HG03342 (cell line): Measurements from ENCODE around the gene LRP1B.
"Not testable (repeated sequence)": the region's sequence is repeated elsewhere in the genome, so short reads cannot be mapped to it uniquely, and the experiment has no call there.

Experiments used
- ATAC-seq: cut with Tn5 transposase; IDR thresholded peaks from one replicate; pipeline ENCODE4 v1.9.1; 2021; ENCODE audit warnings: mild to moderate bottlenecking, moderate library complexity; ENCODE audit not compliant: unreplicated experiment

The LRP1B gene

DNA sequence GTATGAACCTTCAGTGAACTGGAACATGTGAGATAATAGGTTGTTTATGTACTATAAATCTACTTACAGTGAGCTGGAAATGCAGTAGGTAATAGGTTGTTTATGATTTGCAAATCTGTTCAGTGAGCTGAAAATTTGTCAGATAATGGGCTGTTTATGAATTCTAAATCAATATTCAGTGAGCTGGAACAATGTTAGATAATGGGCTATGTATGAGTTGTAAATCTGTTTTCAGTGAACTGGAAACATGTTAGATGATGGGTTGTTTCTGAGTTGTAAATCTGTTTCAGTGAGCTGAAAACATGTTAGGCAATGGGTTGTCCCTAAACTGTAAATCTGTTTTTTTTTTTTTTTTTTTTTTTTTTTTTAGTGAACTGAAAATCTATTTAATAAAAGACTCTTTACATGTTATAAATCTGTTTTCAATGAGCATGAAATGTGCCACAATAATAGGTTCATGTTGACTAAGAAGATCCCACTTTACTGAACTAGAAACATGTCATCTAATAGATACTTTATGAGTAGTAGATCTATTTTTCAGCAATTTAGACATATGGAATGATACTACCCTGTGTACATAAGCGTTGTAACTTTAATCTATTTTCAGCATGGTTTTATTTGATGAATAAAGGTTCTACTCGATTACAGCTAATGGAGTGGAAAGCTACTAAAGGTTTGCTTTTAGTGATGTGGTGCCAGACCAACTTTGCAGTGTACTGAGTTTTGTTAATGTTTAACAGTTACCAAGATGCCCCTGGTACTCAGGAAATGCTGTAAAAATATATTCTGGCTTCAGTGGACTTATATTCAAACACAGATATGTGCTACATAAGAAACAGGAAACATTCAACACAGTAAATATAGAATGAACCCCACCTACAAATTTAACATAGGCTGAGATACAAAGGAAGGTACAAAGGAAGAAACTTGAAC lies 1471.8 kb downstream of the LRP1B start:
- ATAC-seq: no peak

DNA sequence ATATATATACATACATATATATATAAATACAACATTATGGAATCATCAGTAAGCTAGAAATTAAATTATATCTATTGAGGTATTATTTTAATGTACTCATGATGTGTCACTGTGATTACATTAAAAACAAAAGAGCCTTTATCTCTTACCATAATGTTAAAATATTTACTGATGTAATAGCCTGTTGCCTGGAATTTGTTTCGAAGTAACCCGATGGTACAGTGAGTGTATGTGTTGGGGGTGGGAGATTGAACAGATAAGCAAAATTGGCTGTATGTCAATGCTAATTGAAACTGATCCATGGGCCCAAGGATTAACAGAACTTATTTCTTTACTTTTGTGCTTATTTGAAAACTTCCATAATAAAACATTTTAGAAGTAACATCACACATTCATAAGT lies 1473.2 kb downstream of the LRP1B start:
- no peak for ATAC-seq

DNA sequence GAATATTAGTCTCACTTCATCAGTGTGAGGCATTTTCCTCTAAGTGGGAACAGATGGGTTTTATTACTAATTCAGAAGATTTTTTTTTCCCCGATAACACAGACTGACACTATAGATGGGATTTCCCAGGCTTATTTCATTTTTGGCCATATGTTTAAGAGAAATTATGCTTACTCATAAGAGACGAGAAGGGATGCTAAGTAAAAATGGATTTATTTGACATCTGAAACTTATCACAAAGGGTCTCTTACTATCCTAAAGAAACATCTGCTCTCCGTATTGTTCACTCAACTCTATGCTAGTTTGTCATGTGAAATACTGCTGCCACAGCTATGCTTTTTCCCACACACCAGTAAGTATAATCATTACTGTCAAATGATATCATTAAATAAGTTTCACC lies 1476.3 kb downstream of the LRP1B start:
- no peak for ATAC-seq

DNA sequence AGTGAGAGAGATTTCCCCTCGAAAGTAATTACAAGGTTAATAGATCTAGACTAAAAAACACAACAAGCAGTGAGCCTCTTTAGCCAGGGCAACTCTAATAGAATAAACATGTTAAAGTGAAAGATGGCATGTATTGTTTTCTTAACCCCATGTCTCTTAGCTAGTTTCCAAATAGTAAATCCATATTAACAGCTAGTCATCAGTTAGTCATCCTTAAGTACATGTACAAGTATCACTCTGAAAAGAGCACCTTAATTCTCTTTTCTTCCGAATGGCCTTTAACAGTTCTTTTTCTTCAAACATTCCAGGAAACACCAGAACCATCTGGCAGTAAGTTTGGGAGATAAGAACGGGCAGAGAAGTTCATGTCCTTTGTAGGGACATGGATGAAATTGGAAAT lies 1480.0 kb downstream of the LRP1B start:
- no peak for ATAC-seq

DNA sequence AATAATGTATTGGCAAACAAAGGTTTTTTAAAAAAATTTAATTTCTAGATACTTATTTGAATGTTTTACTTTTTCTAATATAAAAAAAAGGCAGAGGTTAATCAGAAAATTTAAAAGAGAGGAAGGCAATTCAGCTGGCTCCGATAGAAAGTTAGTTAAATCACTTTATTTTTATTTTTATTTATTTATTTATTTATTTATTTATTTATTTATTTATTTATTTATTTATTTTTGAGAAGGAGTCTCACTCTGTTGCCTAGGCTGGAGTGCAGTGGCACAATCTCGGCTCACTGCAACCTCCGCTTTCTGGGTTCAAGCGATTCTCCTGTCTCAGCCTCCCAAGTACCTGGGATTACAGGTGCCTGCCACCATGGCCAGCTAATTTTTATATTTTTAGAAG lies 1480.7 kb downstream of the LRP1B start:
- ATAC-seq: not testable (repeated sequence)

DNA sequence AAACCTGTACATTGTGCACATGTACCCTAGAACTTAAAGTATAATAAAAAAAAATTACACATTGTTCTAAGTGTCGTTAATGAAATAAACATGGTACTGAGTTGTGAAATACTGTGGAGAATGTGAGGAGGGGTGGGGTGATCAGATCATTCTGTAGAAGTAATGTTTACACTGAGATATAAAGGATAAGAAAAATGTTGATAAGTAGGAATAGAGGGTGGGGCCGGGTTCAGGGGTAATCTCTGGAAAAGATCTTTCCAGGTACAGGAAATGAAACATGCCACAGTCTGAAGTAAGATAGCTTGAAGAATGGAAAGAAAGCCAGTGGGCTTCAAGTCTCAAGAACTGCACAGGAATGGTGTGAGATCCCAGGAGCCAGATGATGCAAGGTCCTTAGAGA lies 1482.4 kb downstream of the LRP1B start:
- no peak for ATAC-seq

DNA sequence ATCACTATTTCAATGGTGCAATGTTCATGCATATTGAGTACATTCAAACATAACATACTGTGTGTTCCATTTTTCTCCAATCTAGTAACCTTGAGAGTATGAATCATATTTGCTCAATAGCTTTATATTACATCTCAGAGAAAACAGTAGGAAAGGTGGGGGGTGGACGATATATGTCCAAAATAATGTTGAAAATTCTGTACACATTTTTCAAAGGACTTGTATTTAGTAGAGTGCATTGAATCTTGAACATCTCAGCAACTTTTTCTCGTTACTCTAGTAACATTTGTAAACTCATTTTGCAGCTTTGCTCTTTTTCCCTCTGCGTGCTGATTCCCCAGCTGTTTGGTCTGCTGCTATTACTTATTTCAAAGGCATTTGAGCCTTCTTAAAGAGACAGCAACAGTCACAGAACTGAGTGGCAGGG lies 1487.0 kb downstream of the LRP1B start:
- ATAC-seq: no peak

DNA sequence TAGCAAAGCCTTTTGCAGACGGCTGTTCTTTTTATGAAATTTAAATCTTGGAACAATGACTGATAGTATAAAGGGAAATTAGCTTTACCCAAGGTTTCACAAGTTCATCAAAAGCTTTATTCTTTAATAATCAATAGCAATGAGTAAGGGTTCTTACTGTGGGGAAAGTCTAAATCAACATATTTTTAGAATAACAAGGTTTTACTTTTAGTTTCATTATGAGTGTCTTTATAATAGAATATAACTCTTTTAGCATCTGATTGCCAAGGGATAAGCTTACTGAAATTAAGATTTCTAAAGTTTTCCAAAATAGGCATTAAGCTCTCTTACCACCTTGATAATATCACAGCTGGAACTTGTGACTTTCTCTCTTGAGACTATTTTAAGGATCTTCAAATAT lies 1489.7 kb downstream of the LRP1B start:
- ATAC-seq: peak; percentile 41

DNA sequence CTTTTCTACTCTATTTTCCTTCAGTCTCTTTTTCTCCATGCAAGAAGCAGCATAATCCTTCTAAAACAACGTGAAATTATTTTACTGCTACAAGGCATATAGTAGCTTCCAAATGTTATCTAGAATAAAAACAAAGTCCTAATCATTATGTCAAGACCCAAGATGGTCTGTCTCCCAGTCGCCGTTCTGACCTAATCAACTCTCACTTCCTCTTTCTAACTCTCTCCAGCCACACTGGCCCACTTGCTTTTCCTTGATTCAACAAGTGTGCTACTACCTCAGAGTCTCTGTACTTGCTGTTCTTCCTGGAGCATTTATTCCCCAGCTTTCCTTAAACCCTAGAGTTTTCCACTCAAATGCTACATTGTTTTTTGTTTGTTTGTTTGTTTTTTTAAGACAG lies 1491.2 kb downstream of the LRP1B start:
- ATAC-seq: peak; percentile 88

DNA sequence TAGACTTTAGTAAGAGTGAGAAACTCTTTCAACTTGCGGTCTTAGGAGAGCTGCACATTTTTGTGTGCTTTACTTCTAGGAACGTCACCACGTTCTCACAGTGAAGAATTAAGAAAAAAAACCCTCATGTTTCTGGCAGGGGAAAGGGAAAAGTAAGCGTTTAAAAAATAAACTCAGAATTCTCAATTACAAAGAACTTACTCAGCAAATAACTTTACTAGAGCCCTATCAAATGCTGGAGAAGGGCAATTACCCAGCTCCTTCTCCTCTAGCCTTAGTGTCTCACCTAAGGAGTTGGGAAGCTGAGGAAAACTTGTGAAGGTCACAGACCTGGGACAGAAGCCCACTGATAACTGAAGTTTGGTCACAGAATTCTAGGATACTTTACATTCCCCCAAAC lies 1500.3 kb downstream of the LRP1B start:
- ATAC-seq: no peak

DNA sequence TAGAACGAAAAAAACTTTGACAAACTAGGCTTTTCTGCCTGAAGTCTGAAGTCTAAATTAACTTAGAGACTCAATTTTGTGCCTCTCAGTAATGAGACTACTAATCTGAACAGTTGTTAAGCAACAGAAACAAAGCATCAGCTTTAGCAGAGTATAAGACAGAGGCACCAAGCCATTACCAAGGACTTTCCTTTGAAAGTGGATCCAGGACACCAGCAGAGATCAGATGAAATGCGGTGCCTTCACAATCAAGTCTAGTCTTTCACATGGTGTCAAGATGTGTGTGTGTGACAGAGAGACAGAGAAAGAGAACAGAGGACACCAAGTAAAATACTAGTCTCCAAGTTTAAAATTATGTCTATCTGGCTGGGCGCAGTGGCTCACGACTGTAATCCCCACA lies 1502.9 kb downstream of the LRP1B start:
- ATAC-seq: no peak

DNA sequence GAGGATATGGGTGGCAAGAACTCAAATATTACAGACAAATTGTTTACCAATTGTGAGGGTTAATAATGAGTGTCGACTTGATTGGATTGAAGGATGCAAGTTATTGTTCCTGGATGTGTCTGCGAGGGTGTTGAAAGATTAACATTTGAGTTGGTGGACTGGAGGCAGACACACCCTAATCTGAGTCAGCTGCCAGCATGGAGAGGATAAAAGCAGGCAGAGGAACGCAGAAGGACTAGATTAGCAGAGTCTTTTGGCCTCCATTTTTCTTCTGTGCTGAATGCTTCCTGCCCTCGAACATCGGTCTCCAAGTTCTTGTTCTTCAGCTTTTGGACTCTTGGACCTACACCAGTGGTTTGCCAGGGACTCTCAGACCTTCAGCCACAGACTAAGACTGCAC lies 1503.7 kb downstream of the LRP1B start:
- no peak for ATAC-seq

DNA sequence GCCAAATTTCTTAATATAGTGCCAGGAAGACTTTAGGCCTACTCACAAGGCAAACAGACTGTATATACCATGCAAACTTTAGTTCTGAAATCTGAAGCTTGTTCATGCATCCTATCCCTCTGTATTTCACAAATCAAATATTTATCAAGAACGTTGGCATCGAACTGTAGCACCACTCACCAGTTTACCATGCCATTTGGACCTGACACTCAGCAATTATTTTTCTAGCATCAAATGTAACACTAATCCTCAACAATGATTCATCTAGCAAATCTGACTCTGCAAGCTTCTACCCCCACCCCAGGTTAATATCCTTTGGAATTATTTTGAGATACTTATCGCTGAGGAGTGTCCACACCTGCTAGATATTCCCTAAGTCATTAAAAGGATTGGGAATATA lies 1506.6 kb downstream of the LRP1B start:
- no peak for ATAC-seq

DNA sequence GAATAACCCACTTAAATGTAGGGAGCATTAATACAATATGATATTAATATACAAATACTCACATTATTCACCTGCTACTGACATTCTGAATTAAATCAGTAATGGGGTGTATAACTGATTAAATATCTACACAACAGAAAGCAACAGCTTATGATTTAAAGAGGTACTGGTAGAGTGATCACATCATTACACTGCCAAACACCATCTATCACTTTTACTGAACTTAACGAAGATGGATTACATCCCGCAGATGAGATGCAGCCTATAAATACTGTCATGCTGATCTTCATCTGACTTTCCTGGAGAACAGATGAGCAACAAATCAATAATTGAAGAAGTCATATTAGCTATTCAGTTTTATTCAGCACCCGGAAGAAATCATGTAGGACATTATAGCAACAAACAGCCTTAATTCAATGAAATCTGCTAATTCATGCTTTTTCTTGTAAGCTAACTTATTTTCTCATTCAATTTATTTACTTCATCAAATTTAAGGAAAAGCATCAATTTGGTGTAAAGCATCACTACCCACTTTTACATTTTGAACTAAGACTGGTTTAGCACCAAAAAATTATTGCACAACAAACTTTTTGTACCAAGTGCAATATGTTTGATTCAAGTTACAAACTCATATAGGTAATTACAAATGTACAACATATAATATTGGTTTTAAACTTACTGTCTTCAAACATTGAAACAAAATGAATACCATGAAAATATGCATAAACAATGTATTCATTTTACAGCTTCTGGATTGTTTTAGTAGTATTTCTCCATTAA lies 1509.0 kb downstream of the LRP1B start:
- no peak for ATAC-seq

DNA sequence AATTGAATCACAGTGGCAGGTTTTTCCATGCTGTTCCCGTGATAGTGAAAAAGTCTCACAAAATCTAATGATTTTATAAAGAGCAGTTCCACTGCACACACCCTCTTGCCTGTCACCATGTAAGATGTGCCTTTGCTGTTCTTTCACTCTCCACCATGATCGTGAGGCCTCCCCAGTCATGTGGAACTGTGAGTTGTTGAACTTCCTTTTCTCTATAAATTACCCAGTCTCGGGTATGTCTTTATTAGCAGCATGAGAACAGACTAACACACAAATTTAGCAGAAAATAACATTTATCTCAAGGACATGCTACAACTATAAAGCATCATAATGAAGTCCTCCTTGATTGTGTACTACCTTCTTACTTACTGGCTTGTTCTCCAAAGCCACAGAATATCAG lies 1526.0 kb downstream of the LRP1B start:
- ATAC-seq: no peak

DNA sequence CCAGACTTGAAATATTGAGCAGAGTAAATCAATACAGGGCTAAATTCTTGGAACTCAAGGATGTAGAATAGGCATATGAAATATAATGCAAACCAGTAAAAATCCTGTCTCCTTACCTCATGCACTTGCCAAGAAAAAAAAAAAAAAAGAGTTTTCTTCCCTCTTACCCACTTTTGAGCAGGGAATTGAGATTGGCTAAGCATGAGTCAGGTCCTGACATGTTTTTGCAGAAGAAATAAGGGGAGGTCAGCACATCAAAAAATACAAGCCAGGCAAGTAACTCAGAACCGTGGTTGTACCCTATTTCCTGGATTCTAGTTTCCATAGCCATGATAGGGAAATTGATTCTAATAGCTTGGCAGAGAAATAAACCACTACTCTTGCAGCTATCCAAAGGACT lies 1526.7 kb downstream of the LRP1B start:
- no peak for ATAC-seq

DNA sequence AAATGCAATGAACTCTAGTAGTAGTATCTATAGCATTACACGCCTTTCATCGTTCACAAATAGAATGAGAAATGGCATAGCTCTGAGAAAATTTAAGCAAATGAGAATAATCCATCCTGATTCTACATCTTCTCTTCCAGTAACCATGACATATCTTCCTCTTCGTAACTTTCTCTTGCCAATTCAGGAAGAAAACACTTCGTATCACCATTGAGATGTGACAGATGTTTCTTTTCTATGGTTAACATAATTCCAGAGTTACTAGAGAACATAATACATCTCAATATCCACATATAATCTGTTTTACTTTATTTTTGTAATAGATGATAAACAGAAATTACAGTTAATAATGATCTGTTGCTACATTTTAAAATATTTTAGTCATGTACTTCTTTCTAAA lies 1527.4 kb downstream of the LRP1B start:
- ATAC-seq: no peak

DNA sequence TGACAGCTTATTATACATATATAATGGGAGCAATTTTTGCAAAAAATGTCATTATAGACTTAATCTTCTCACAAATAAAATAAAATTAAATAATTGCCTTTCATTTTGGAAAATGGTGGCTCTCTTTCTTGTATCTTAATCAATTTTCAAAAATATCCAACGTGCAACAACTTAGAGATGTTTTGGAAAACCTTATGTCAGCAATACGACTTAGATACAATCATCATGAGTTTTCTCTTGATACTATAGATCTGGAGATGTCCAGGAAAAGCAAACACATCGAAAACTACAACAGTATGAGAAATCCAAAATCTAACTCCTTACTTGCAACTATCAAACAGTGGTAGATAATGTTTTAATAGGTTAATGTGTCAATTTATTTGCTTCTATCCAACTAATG lies 1529.0 kb downstream of the LRP1B start:
- ATAC-seq: no peak

DNA sequence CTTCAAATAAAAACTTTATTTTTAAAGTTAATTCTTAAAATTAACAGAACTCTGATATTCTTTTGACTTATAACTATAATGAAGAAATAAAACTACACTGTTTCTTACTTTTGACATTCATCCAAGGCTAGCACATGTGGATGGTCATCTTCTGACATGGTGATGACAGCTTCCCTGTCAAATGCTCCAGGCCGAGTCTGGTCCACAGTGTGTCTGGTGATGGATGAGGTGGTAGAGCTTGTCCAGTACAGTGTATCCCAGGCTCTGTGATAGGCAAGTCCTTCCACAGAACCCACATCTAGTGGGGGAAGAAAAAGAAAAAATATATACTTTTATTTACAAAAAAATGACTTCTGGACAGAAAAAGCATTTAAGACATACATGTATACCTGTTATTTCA lies 1529.5 kb downstream of the LRP1B start:
- ATAC-seq: no peak

DNA sequence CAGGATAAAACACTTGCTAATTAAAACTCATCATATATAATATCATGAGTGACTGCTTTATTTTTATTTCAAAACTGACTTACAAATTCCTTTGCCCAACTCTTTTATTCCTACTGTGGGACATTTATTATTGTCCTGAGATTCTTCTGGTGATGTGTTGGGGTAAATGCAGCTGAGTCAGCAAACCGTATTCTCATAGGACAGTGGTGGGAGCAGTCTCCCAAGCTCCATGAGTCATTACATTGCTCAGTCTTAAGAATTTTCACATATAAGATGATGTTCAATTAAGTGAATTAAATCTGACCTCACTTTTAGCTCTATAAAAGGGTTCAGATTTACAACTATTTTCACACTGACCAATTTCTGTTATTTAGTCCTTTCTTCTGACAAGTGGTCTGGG lies 1530.7 kb downstream of the LRP1B start:
- no peak for ATAC-seq

DNA sequence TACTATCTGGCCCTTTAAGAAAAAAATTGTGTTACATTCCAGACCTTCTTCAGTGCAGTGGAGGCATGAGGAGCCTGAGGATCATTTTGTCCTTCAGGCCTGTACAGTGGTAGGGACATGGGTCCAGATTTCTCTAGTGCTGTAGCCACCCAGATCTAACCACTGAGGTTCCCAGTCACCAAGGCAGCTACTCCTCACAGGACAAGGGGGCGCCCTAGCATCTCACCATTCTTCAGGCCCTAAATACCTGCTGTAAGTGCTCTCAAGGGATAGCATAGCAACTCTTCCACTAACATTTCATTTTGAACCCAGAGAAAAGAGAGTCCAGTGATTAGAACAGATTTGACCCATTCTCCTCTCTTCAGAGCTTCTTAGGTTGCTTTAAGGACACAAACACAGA lies 1533.0 kb downstream of the LRP1B start:
- ATAC-seq: no peak

DNA sequence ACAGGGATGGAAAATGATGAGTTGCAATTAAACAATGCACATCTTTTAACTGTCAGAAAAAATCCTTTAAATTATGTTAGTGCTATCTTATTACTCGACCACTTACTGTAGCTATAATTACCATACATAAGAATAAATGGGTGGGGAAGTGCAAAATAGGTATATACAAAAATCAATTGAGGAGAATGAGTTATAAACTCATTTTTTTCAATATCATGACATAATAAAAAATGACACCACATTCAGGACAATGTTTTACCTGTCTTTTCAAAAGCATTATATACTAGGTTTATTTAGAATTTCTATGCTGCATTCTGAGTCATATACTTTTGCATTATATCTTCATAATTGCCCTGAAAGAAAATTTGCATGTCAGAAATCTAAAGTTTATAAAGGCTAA lies 1533.6 kb downstream of the LRP1B start:
- ATAC-seq: no peak
